HEK293T (cell line): ENCODE measurements around the gene SLF2.

Experiments used
- ARNT ChIP-seq: fragments of 450-650 bp; IDR thresholded peaks from 2 replicates; pipeline ENCODE4 v1.6.1; 2017; ENCODE audit warnings: mild to moderate bottlenecking
- BHLHE40 ChIP-seq: fragments of 450-650 bp; IDR thresholded peaks from 2 replicates; pipeline ENCODE4 v1.6.1; 2016; ENCODE audit warnings: mild to moderate bottlenecking, moderate library complexity, borderline replicate concordance
- ELF4 ChIP-seq: fragments of 450-650 bp; IDR thresholded peaks from 2 replicates; pipeline ENCODE4 v1.6.1; 2017; ENCODE audit warnings: antibody characterized with exemption
- FOXK2 ChIP-seq: fragments of 450-650 bp; IDR thresholded peaks from 2 replicates; pipeline ENCODE4 v1.6.1; 2016; ENCODE audit warnings: mild to moderate bottlenecking
- FOXM1 ChIP-seq: fragments of 450-650 bp; IDR thresholded peaks from 2 replicates; pipeline ENCODE4 v1.6.1; 2017; ENCODE audit warnings: mild to moderate bottlenecking, borderline replicate concordance
- L3MBTL2 ChIP-seq: fragments of 450-650 bp; conservative IDR thresholded peaks from 2 replicates; pipeline ENCODE4 v1.6.1; 2016; ENCODE audit warnings: mild to moderate bottlenecking
- LEF1 ChIP-seq: fragments of 450-650 bp; IDR thresholded peaks from 2 replicates; pipeline ENCODE4 v1.6.1; 2017; ENCODE audit warnings: mild to moderate bottlenecking, borderline replicate concordance
- NFRKB ChIP-seq: fragments of 450-650 bp; IDR thresholded peaks from 2 replicates; pipeline ENCODE4 v1.6.1; 2016; ENCODE audit warnings: mild to moderate bottlenecking, moderate library complexity
- SP1 ChIP-seq: fragments of 450-650 bp; IDR thresholded peaks from 2 replicates; pipeline ENCODE4 v1.6.1; 2017
- ZNF384 ChIP-seq: fragments of 450-650 bp; IDR thresholded peaks from 2 replicates; pipeline ENCODE4 v1.6.1; 2016

- no peak for TF ChIP-seq ARNT
- no peak for TF ChIP-seq SP1
- TF ChIP-seq NFRKB: no peak
- no peak for TF ChIP-seq FOXM1
- TF ChIP-seq ELF4: no peak
- no peak for TF ChIP-seq LEF1
- TF ChIP-seq BHLHE40: no peak
- no peak for TF ChIP-seq FOXK2
- TF ChIP-seq ZNF384: no peak
- no peak for TF ChIP-seq L3MBTL2
Observed at GRCh38 chr10:100960251-100960650, 47.5 kb downstream of the SLF2 start.
